Measurements from ENCODE around the gene USP7.
A peak's percentile ranks its signal among the peaks of the same experiment; 100 is the strongest.
"Not testable (repeated sequence)": the region's sequence is repeated elsewhere in the genome, so short reads cannot be mapped to it uniquely, and the experiment has no call there.

Gene USP7

GRCh38 chr16:8872967-8873865, 90.5 kb downstream of the USP7 start:
- no peak for DNase-seq

- no peak for DNase-seq
These were observed 91.6 kb downstream of the USP7 start for GRCh38 chr16:8872071-8872470.

- DNase-seq: not testable (repeated sequence)
These were observed 93.8 kb downstream of the USP7 start for GRCh38 chr16:8869988-8870241.

GRCh38 chr16:8869212-8869987, 94.3 kb downstream of the USP7 start:
- DNase-seq: no peak

GRCh38 chr16:8868416-8869211, 95.1 kb downstream of the USP7 start, which contains the start of gene CARHSP1:
CARHSP1 (minus strand) TSS chr16:8869006; CDS start chr16:8859328, 9,678 bp downstream.
- peak; percentile 78 for DNase-seq

GRCh38 chr16:8867932-8868415, 95.7 kb downstream of the USP7 start:
- peak; percentile 46 for DNase-seq

- DNase-seq: no peak
These were observed 96.3 kb downstream of the USP7 start for GRCh38 chr16:8867216-8867931.

GRCh38 chr16:8866884-8867215, 96.9 kb downstream of the USP7 start:
- DNase-seq: no peak

GRCh38 chr16:8866118-8866883, 97.4 kb downstream of the USP7 start:
- DNase-seq: no peak

GRCh38 chr16:8865145-8865882, 98.4 kb downstream of the USP7 start:
- DNase-seq: no peak

- no peak for DNase-seq
These were observed 99.1 kb downstream of the USP7 start for GRCh38 chr16:8864480-8865110.

GRCh38 chr16:8863594-8864424, 99.9 kb downstream of the USP7 start:
- DNase-seq: no peak

- no peak for DNase-seq
These were observed 101.2 kb downstream of the USP7 start for GRCh38 chr16:8862309-8863130.

- no peak for DNase-seq
These were observed 102.0 kb downstream of the USP7 start for GRCh38 chr16:8861563-8862308.

GRCh38 chr16:8859913-8860881, 103.5 kb downstream of the USP7 start:
- DNase-seq: no peak

Measured in CD4-positive, alpha-beta T cell treated with Interleukin-4 for 4 hours (primary cell).